Liver (tissue), 9 donors: ENCODE data around the gene FKBP15. TPM values are rescaled to one million over a fixed set of nuclear protein-coding genes. Genes with fewer than 3 reads are reported as not detected.
A peak's percentile ranks its signal among the peaks of the same experiment; 100 is the strongest.

ENCODE experiments used
- DNase-seq: peaks from one replicate; pipeline ENCODE4 v3.0.0-alpha.2; 2017; ENCODE audit warnings: low spot score
- H3K27ac ChIP-seq, 2 donors: one replicate each; pipeline ENCODE4 v1.7.0; 2013; ENCODE audit warnings: inconsistent platforms in 2 of 2, low read length in 2 of 2, control low read depth in 1 of 2, low read depth in 1 of 2, mild to moderate bottlenecking in 1 of 2
- H3K27me3 ChIP-seq, 4 donors: one replicate each; pipeline versions ENCODE4 v1.6.1 to v1.7.0; 2013; ENCODE audit warnings: low read length in 3 of 4, inconsistent platforms in 1 of 4, mild to moderate bottlenecking in 1 of 4, moderate library complexity in 1 of 4; ENCODE audit not compliant: control insufficient read depth in 4 of 4, insufficient read depth in 4 of 4
- H3K36me3 ChIP-seq, 4 donors: one replicate each; pipeline versions ENCODE4 v1.6.1 to v1.7.0; 2013; ENCODE audit warnings: low read length in 3 of 4, mild to moderate bottlenecking in 3 of 4, low read depth in 1 of 4, moderate library complexity in 1 of 4; ENCODE audit not compliant: control insufficient read depth in 4 of 4, insufficient read depth in 3 of 4
- H3K4me1 ChIP-seq, 4 donors: one replicate each; pipeline versions ENCODE4 v1.6.1 to v1.7.0; 2013; ENCODE audit warnings: low read length in 3 of 4, mild to moderate bottlenecking in 3 of 4, moderate library complexity in 1 of 4; ENCODE audit not compliant: control insufficient read depth in 4 of 4, insufficient read depth in 4 of 4
- H3K4me3 ChIP-seq, 3 donors: one replicate each; pipeline versions ENCODE4 v1.6.1 to v1.7.0; 2013; ENCODE audit warnings: low read length in 3 of 3, control low read depth in 1 of 3, low read depth in 1 of 3, mild to moderate bottlenecking in 1 of 3
- H3K9ac ChIP-seq, 2 donors: one replicate each; pipeline ENCODE4 v1.7.0; 2013; ENCODE audit warnings: low read length in 2 of 2, mild to moderate bottlenecking in 2 of 2, moderate library complexity in 2 of 2, control low read depth in 1 of 2, low read depth in 1 of 2
- H3K9me3 ChIP-seq, 4 donors: one replicate each; pipeline versions ENCODE4 v1.6.1 to v1.7.0; 2013; ENCODE audit warnings: low read length in 3 of 4; ENCODE audit not compliant: control insufficient read depth in 4 of 4
- EGR1 ChIP-seq, 2 donors: IDR thresholded peaks; 2 replicates each; pipeline ENCODE4 v1.6.1; 2016 to 2018; ENCODE audit warnings: antibody characterized with exemption in 2 of 2, low read depth in 2 of 2
- FOXA1 ChIP-seq: IDR thresholded peaks from 2 replicates; pipeline ENCODE4 v1.6.1; 2016; ENCODE audit warnings: antibody characterized with exemption
- FOXA2 ChIP-seq: IDR thresholded peaks from 2 replicates; pipeline ENCODE4 v1.6.1; 2016; ENCODE audit warnings: antibody characterized with exemption
- GABPA ChIP-seq, 2 donors: IDR thresholded peaks in 1 of 2; conservative IDR thresholded peaks in 1 of 2; 2 replicates each; pipeline ENCODE4 v1.6.1; 2016; ENCODE audit warnings: antibody characterized with exemption in 2 of 2, mild to moderate bottlenecking in 1 of 2, moderate library complexity in 1 of 2
- HNF4A ChIP-seq, 2 donors: conservative IDR thresholded peaks; 2 replicates each; pipeline ENCODE4 v1.6.1; 2016; ENCODE audit warnings: antibody characterized with exemption in 2 of 2, mild to moderate bottlenecking in 2 of 2
- HNF4G ChIP-seq: IDR thresholded peaks from 2 replicates; pipeline ENCODE4 v1.6.1; 2016; ENCODE audit warnings: antibody characterized with exemption
- JUND ChIP-seq, 2 donors: IDR thresholded peaks; 2 replicates each; pipeline ENCODE4 v1.6.1; 2016; ENCODE audit warnings: antibody characterized with exemption in 2 of 2
- NR2F2 ChIP-seq: IDR thresholded peaks from 2 replicates; pipeline ENCODE4 v1.6.1; 2016; ENCODE audit warnings: antibody characterized with exemption
- RAD21 ChIP-seq, 2 donors: IDR thresholded peaks; 2 replicates each; pipeline ENCODE4 v1.6.1; 2016; ENCODE audit warnings: antibody characterized with exemption in 2 of 2, mild to moderate bottlenecking in 2 of 2
- RXRA ChIP-seq, 2 donors: IDR thresholded peaks; 2 replicates each; pipeline ENCODE4 v1.6.1; 2017 to 2018; ENCODE audit warnings: antibody characterized with exemption in 2 of 2, mild to moderate bottlenecking in 1 of 2
- SP1 ChIP-seq: IDR thresholded peaks from 2 replicates; pipeline ENCODE4 v1.6.1; 2018; ENCODE audit warnings: antibody characterized with exemption, mild to moderate bottlenecking
- TAF1 ChIP-seq: conservative IDR thresholded peaks from 2 replicates; pipeline ENCODE4 v1.6.1; 2016; ENCODE audit warnings: antibody characterized with exemption, mild to moderate bottlenecking
- YY1 ChIP-seq: IDR thresholded peaks from 2 replicates; pipeline ENCODE4 v1.6.1; 2016; ENCODE audit warnings: antibody characterized with exemption, mild to moderate bottlenecking
- WGBS: extraction: QIAGEN DNeasy Blood & Tissue Kit; methylation state at CpG from one replicate; pipeline ENCODE4 v1.1.7; 2013; 5-methylcytosine and 5-hydroxymethylcytosine counted together
- polyA plus RNA-seq, 2 donors: library from polyadenylated mRNA; stranded (reverse) in 1 of 2; unstranded in 1 of 2; fragments of 200-250 nt in 1 of 2; fragments of >200 nt in 1 of 2; fragmentation: Nextera tagmentation in 1 of 2; extraction: Ambion mirVana in 1 of 2; gene quantifications; one replicate each; pipeline versions ENCODE4 v1.2.1 to v1.2.3, GENCODE V29; 2013 to 2015
- total RNA-seq, 2 donors: library from RNA; depleted of rRNA; stranded (reverse); fragments of >200 nt; gene quantifications; one replicate each; pipeline ENCODE4 v1.2.3, GENCODE V29; 2014
- TF ChIP-seq, protein P1 (sequence below): fragments of 150-350 bp; IDR thresholded peaks from 2 replicates; pipeline ENCODE4 v1.5.1; 2017; ENCODE audit warnings: improper control_type of control experiment, low read depth, low read length; ENCODE audit not compliant: missing input control
- TF ChIP-seq, protein P2 (sequence below): IDR thresholded peaks from 2 replicates; pipeline ENCODE4 v1.6.1; 2016; ENCODE audit warnings: antibody characterized with exemption
- TF ChIP-seq, protein P3 (sequence below): IDR thresholded peaks from 2 replicates; pipeline ENCODE4 v1.6.1; 2016; ENCODE audit warnings: antibody characterized with exemption
- TF ChIP-seq, protein P4 (sequence below): IDR thresholded peaks from 2 replicates; pipeline ENCODE4 v1.6.1; 2016; ENCODE audit warnings: antibody characterized with exemption, mild to moderate bottlenecking
- TF ChIP-seq, protein P5 (sequence below): IDR thresholded peaks from 2 replicates; pipeline ENCODE4 v1.6.1; 2016; ENCODE audit warnings: antibody characterized with exemption
- donor health status: healthy.
- donor health status: healthy.
- donor health status: healthy.
- donor health status: healthy.
- donor health status: healthy.

FKBP15 gene, protein sequence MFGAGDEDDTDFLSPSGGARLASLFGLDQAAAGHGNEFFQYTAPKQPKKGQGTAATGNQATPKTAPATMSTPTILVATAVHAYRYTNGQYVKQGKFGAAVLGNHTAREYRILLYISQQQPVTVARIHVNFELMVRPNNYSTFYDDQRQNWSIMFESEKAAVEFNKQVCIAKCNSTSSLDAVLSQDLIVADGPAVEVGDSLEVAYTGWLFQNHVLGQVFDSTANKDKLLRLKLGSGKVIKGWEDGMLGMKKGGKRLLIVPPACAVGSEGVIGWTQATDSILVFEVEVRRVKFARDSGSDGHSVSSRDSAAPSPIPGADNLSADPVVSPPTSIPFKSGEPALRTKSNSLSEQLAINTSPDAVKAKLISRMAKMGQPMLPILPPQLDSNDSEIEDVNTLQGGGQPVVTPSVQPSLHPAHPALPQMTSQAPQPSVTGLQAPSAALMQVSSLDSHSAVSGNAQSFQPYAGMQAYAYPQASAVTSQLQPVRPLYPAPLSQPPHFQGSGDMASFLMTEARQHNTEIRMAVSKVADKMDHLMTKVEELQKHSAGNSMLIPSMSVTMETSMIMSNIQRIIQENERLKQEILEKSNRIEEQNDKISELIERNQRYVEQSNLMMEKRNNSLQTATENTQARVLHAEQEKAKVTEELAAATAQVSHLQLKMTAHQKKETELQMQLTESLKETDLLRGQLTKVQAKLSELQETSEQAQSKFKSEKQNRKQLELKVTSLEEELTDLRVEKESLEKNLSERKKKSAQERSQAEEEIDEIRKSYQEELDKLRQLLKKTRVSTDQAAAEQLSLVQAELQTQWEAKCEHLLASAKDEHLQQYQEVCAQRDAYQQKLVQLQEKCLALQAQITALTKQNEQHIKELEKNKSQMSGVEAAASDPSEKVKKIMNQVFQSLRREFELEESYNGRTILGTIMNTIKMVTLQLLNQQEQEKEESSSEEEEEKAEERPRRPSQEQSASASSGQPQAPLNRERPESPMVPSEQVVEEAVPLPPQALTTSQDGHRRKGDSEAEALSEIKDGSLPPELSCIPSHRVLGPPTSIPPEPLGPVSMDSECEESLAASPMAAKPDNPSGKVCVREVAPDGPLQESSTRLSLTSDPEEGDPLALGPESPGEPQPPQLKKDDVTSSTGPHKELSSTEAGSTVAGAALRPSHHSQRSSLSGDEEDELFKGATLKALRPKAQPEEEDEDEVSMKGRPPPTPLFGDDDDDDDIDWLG
- total RNA-seq (10 to 100 TPM; 16.8 to 18.2 TPM), polyA plus RNA-seq (1 to 10 TPM; 6.2 to 9.1 TPM)

DNA sequence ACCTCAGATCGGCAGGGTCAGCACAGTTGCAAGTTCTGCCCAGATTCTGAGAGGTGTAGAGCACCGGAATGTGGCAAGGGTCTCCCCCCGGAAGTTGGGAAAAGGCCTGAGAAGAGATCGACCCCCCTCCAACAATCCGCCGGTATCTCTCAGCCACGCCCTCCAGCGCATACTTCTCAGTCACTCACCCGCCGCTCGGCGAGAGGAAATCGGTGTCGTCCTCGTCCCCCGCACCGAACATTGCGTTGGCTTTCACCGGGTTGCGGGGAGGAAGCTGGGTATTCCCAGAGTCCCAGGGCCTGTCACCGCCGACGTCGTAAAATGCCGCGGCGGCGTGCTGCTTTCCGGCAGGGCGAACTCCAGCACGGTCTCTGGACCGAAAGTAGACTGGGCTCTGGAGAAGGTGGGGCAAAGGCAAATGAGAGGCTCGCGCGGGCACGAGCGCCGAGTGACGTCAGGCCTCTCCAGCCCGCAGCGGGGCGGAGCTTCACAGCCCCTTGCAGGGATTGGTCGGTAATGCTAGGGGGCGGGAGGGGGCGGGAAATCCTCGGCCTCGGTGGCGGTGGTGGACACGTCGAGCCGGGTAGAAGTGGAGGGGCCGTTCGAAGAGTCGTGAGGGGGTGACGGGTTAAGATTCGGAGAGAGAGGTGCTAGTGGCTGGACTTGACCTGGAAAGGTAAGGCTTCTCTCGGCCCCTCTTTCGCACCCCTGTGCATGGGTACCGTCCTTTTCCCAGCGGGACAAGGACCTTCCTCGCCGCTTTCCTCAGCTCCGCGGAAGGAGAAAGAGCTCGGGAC, at the start of gene FKBP15, which contains the start of gene SLC31A1:
FKBP15 (minus strand) TSS at position 275 of the 797 bp plus-strand sequence; CDS start at position 241, 34 bp downstream.
SLC31A1 (plus strand) TSS at position 542 of the 797 bp plus-strand sequence. CDS start 34,605 bp downstream, outside the sequence.
- under 1% methylated on average over 65 of the region's 65 CpGs for WGBS
- TF ChIP-seq SP1: peak; percentile 90
- TF ChIP-seq GABPA (IDR thresholded peaks at IDR 0.05 in 1 of 2, conservative IDR thresholded peaks at IDR 0.05 in 1 of 2): peak in 1 of 2 donors; percentile 90
- TF ChIP-seq TAF1: peak; percentile 70
- no peak for TF ChIP-seq FOXA1
- peak; percentile 61 for TF ChIP-seq HNF4G
- peak; percentile 90 for TF ChIP-seq YY1
- peak; percentile 54 to 73 for TF ChIP-seq EGR1 (IDR thresholded peaks at IDR 0.05; ENCODE audit: low read depth in 2 of 2)
- TF ChIP-seq, protein P1, sequence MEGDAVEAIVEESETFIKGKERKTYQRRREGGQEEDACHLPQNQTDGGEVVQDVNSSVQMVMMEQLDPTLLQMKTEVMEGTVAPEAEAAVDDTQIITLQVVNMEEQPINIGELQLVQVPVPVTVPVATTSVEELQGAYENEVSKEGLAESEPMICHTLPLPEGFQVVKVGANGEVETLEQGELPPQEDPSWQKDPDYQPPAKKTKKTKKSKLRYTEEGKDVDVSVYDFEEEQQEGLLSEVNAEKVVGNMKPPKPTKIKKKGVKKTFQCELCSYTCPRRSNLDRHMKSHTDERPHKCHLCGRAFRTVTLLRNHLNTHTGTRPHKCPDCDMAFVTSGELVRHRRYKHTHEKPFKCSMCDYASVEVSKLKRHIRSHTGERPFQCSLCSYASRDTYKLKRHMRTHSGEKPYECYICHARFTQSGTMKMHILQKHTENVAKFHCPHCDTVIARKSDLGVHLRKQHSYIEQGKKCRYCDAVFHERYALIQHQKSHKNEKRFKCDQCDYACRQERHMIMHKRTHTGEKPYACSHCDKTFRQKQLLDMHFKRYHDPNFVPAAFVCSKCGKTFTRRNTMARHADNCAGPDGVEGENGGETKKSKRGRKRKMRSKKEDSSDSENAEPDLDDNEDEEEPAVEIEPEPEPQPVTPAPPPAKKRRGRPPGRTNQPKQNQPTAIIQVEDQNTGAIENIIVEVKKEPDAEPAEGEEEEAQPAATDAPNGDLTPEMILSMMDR: no peak
- TF ChIP-seq, protein P2, sequence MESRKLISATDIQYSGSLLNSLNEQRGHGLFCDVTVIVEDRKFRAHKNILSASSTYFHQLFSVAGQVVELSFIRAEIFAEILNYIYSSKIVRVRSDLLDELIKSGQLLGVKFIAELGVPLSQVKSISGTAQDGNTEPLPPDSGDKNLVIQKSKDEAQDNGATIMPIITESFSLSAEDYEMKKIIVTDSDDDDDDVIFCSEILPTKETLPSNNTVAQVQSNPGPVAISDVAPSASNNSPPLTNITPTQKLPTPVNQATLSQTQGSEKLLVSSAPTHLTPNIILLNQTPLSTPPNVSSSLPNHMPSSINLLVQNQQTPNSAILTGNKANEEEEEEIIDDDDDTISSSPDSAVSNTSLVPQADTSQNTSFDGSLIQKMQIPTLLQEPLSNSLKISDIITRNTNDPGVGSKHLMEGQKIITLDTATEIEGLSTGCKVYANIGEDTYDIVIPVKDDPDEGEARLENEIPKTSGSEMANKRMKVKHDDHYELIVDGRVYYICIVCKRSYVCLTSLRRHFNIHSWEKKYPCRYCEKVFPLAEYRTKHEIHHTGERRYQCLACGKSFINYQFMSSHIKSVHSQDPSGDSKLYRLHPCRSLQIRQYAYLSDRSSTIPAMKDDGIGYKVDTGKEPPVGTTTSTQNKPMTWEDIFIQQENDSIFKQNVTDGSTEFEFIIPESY: peak; percentile 97
- peak; percentile 33 for TF ChIP-seq FOXA2
- no peak for TF ChIP-seq NR2F2
- peak in 1 of 2 donors; percentile 64 for TF ChIP-seq JUND (IDR thresholded peaks at IDR 0.05)
- peak; percentile 82 to 88 for TF ChIP-seq RXRA (IDR thresholded peaks at IDR 0.05)
- TF ChIP-seq HNF4A (conservative IDR thresholded peaks at IDR 0.05): peak; percentile 83 to 98
- TF ChIP-seq, protein P3, sequence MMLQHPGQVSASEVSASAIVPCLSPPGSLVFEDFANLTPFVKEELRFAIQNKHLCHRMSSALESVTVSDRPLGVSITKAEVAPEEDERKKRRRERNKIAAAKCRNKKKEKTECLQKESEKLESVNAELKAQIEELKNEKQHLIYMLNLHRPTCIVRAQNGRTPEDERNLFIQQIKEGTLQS: no peak
- TF ChIP-seq, protein P4, sequence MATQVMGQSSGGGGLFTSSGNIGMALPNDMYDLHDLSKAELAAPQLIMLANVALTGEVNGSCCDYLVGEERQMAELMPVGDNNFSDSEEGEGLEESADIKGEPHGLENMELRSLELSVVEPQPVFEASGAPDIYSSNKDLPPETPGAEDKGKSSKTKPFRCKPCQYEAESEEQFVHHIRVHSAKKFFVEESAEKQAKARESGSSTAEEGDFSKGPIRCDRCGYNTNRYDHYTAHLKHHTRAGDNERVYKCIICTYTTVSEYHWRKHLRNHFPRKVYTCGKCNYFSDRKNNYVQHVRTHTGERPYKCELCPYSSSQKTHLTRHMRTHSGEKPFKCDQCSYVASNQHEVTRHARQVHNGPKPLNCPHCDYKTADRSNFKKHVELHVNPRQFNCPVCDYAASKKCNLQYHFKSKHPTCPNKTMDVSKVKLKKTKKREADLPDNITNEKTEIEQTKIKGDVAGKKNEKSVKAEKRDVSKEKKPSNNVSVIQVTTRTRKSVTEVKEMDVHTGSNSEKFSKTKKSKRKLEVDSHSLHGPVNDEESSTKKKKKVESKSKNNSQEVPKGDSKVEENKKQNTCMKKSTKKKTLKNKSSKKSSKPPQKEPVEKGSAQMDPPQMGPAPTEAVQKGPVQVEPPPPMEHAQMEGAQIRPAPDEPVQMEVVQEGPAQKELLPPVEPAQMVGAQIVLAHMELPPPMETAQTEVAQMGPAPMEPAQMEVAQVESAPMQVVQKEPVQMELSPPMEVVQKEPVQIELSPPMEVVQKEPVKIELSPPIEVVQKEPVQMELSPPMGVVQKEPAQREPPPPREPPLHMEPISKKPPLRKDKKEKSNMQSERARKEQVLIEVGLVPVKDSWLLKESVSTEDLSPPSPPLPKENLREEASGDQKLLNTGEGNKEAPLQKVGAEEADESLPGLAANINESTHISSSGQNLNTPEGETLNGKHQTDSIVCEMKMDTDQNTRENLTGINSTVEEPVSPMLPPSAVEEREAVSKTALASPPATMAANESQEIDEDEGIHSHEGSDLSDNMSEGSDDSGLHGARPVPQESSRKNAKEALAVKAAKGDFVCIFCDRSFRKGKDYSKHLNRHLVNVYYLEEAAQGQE: peak; percentile 90
- peak in 1 of 2 donors; percentile 67 for TF ChIP-seq RAD21 (IDR thresholded peaks at IDR 0.05)
- TF ChIP-seq, protein P5, sequence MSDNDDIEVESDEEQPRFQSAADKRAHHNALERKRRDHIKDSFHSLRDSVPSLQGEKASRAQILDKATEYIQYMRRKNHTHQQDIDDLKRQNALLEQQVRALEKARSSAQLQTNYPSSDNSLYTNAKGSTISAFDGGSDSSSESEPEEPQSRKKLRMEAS: peak; percentile 97
- Histone ChIP-seq H3K36me3 (peaks cover 0 to 6% (median 0%) of the 10 kb centered on the region in 4 donors), H3K4me1 (peaks cover 5 to 47% (median 39%) of the 10 kb centered on the region in 4 donors), H3K27ac (peak within 1 kb of the TSS; percentile 94 to 95), H3K9ac (peak within 1 kb of the TSS; percentile 92 to 96), H3K9me3 (no peaks in the 10 kb centered on the region), H3K4me3 (peak within 1 kb of the TSS; percentile 87 to 97 (median 96)), H3K27me3 (no peaks in the 10 kb centered on the region)
- peak; percentile 98 for DNase-seq
